Transverse colon (tissue), 4 donors: ENCODE results near the gene SORCS3.

Experiments
- CTCF ChIP-seq, 5 experiments: fragments of 200-600 bp in 3 of 5; fragments of 450-650 bp in 2 of 5; sonication (generic) in 3 of 5; IDR thresholded peaks; 1 replicate in 2 of 5; 2 replicates in 3 of 5; pipeline ENCODE4 v1.5.1; 2016 to 2017; ENCODE audit warnings: antibody characterized with exemption in 5 of 5, inconsistent platforms in 3 of 5, mild to moderate bottlenecking in 2 of 5, moderate library complexity in 1 of 5
- EP300 ChIP-seq: sonication (generic); formaldehyde crosslinking; IDR thresholded peaks from one replicate; pipeline ENCODE4 v1.6.1; 2017; ENCODE audit warnings: antibody characterized with exemption, low read depth
- POLR2A ChIP-seq: fragments of 450-650 bp; IDR thresholded peaks from one replicate; pipeline ENCODE4 v1.6.1; 2016; ENCODE audit warnings: antibody characterized with exemption, mild to moderate bottlenecking, moderate library complexity
- POLR2AphosphoS5 ChIP-seq, 3 donors: sonication (generic); formaldehyde crosslinking; IDR thresholded peaks; one replicate each; pipeline ENCODE4 v1.6.1; 2016; ENCODE audit warnings: antibody characterized with exemption in 3 of 3

- TF ChIP-seq CTCF (IDR thresholded peaks at IDR 0.05) (no peak), POLR2A (no peak), EP300 (no peak), POLR2AphosphoS5 (IDR thresholded peaks at IDR 0.05) (no peak)
These were observed 429.9 kb downstream of the SORCS3 start for GRCh38 chr10:105070952-105071351.
